ENCODE results near the gene RAET1G.
A peak's percentile ranks its signal among the peaks of the same experiment; 100 is the strongest.
"Not testable (repeated sequence)": the region's sequence is repeated elsewhere in the genome, so short reads cannot be mapped to it uniquely, and the experiment has no call there.

Gene RAET1G

DNA sequence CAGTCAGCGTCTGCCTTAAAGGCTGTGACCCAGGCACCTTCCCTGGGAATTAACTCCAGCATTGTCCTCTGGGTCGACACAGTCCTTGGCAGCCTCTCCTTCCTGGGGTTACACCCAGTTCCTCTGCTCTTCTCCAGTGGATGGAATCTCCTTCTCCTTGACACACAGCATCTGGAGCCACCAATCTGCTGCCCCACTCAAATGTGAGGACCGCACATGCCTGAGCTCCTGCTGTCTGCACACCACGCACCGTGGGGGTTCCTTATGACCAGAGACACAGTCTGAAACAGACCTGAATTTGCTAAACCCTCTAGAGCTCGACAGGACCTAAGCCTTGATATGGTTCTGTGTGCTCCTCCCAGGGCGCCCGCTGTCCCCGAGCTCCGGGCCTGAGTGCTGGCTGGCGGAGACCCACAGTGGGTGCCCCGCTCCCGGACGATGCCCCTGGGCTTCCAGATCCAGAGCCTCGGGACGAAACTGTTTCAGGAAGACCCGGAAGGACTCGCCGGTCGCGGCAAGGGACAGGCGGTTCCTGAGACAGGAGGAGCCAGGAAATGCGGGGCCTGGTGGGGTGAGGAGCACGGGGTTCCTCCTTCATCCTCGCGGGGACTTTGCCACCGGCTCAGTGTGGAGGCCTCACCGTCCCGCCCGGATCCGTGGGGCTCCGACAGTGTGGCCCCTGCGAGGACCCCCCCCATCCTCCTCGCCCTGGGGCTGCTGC lies 2.5 kb upstream of the RAET1G start:
- no peak overlapping the region for H3K27ac Mint-ChIP-seq
- TF ChIP-seq, protein P1, sequence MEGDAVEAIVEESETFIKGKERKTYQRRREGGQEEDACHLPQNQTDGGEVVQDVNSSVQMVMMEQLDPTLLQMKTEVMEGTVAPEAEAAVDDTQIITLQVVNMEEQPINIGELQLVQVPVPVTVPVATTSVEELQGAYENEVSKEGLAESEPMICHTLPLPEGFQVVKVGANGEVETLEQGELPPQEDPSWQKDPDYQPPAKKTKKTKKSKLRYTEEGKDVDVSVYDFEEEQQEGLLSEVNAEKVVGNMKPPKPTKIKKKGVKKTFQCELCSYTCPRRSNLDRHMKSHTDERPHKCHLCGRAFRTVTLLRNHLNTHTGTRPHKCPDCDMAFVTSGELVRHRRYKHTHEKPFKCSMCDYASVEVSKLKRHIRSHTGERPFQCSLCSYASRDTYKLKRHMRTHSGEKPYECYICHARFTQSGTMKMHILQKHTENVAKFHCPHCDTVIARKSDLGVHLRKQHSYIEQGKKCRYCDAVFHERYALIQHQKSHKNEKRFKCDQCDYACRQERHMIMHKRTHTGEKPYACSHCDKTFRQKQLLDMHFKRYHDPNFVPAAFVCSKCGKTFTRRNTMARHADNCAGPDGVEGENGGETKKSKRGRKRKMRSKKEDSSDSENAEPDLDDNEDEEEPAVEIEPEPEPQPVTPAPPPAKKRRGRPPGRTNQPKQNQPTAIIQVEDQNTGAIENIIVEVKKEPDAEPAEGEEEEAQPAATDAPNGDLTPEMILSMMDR (IDR thresholded peaks at IDR 0.05), result no peak
- peak overlapping the region; percentile 73 for H3K4me3 Mint-ChIP-seq
- H3K36me3 Mint-ChIP-seq (ENCODE audit: low read depth), result no peaks in the 10 kb centered on the region
- peaks cover 35% of the 10 kb centered on the region for H3K9me3 Mint-ChIP-seq
- H3K27me3 Mint-ChIP-seq (ENCODE audit: low read depth, poor library complexity), result peaks cover 97% of the 10 kb centered on the region
- H3K4me1 Mint-ChIP-seq, result peaks cover 16% of the 10 kb centered on the region
- DNase-seq, result peak; percentile 23

DNA sequence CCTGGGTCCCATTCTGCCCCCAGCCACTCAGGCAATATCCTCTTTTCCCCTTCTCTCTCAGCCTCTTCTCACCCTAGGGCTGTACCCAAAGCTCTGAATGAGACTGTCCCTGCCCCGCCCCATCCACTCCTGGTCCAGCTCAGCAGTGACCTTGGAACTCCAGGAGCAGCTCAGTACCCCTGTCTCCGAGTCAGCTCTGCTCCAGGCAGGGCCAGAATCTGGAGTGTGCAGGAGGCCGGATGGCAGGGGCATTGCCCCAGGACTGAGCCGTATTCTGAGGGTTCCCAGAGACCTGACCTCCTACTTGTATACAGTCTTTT lies 2.0 kb upstream of the RAET1G start:
- TF ChIP-seq, protein P1 (IDR thresholded peaks at IDR 0.05), result no peak
- no peak overlapping the region for H3K4me3 Mint-ChIP-seq
- no peak overlapping the region for H3K27ac Mint-ChIP-seq
- H3K36me3 Mint-ChIP-seq (ENCODE audit: low read depth), result no peaks in the 10 kb centered on the region
- H3K27me3 Mint-ChIP-seq (ENCODE audit: low read depth, poor library complexity), result peaks cover 97% of the 10 kb centered on the region
- peaks cover 30% of the 10 kb centered on the region for H3K9me3 Mint-ChIP-seq
- H3K4me1 Mint-ChIP-seq, result peaks cover 16% of the 10 kb centered on the region
- DNase-seq, result no peak

DNA sequence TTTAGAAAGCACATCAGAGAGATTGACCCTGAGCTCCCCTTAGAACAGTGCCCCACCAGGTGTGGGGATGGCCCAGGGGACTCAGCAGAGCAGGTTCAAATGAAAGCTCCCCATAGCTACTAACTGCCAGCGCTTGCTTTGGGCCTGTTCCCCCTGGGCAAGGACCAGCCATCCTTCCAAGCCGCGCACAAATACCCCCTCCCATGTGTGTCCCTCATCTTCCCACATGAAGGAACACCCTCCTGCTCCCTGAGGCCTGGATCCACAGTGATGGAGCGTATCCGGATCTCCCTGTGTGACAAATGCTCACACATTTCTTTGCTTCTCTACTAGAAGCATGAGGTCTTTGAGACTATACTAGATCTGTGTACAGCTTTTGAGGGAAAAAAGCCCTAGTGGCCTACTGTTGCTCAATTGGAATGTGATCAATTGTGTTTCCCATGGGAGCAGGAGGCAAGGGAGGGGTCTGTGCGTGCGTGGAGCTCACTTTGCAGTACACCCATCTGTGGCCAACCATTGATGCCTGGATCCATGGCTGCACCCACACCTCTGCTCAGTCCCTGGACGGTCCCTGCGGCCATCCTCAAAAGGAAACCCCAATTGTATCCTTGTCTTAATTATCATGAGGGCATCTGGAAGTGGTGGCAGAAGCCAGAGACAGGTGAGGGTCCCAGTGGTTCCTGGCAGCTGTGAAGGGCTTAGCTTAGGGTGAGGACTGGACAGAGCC lies 1.4 kb upstream of the RAET1G start:
- Mint-ChIP-seq H3K4me3 (no peak overlapping the region), H3K27ac (no peak overlapping the region), H3K36me3 (ENCODE audit: low read depth) (no peaks in the 10 kb centered on the region), H3K9me3 (peaks cover 30% of the 10 kb centered on the region), H3K4me1 (peaks cover 16% of the 10 kb centered on the region), H3K27me3 (ENCODE audit: low read depth, poor library complexity) (peaks cover 97% of the 10 kb centered on the region)
- TF ChIP-seq, protein P1 (IDR thresholded peaks at IDR 0.05), result no peak
- no peak for DNase-seq

DNA sequence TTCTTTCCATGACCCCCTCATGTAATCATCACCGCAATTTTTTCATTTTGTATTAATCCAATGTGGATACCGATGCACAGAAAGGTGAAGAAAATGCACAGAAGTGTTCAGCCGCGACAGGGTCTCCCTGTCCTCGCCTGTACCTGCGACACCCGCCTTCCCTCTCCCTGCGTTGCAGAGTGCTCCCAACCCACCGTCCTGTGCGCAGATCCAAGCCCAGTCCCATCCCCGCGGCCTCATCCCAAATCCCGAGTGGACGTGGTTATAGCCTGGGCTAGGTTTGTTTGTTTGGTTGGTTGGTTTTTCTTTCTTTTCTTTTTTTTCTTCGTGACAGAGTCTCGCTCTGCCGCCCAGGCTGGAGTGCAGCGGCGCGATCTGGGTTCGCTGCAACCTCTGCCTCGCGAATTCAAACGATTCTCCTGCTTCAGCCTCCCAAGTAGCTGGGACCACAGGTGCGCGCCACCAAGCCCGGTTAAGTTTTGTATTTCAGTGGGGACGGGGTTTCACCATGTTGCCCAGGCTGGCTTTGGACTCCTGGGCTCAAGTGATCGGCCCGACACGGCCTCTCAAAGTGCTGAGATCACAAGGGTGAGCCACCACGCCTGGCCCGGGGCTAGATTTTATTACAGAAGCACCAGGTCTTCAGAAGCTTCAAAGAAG lies 536 bp upstream of the RAET1G start:
- H3K27me3 Mint-ChIP-seq (ENCODE audit: low read depth, poor library complexity), result peaks cover 97% of the 10 kb centered on the region

DNA sequence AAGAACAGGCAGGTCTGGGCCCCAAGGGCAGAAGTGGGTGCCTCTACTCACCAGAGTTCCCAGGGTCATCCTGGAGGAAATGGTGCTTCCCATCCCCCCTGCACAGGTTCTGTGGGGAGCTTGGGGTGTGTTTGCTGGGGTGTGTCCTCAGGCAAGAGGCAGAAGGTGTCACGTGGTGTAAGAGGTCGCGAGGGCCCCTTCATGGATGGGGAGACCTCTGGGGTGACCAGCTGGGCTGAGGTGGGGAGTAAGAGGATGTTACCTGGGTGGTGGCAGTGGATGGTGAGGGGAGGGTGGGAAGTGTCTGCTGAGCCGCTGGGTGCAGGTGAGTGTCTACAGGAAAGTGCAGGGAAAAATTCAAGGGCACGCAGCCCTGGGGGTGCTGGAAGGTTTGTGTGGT lies 830 bp downstream of the RAET1G start:
- not testable (repeated sequence) for H3K36me3 Mint-ChIP-seq (ENCODE audit: low read depth); DNase-seq; H3K27ac Mint-ChIP-seq
- Mint-ChIP-seq H3K27me3 (ENCODE audit: low read depth, poor library complexity) (peaks cover 98% of the 10 kb centered on the region), H3K9me3 (peaks cover 19% of the 10 kb centered on the region), H3K4me3 (peak overlapping the region; percentile 76), H3K4me1 (peaks cover 16% of the 10 kb centered on the region)

More for the DNA sequence above, 536 bp upstream of the RAET1G start:
- Mint-ChIP-seq H3K27ac (no peak overlapping the region), H3K4me3 (peak overlapping the region; percentile 76), H3K4me1 (peaks cover 16% of the 10 kb centered on the region), H3K9me3 (peaks cover 26% of the 10 kb centered on the region), H3K36me3 (ENCODE audit: low read depth) (no peaks in the 10 kb centered on the region)
- peak; percentile 28 for DNase-seq
- TF ChIP-seq, protein P1 (IDR thresholded peaks at IDR 0.05), result no peak

DNA sequence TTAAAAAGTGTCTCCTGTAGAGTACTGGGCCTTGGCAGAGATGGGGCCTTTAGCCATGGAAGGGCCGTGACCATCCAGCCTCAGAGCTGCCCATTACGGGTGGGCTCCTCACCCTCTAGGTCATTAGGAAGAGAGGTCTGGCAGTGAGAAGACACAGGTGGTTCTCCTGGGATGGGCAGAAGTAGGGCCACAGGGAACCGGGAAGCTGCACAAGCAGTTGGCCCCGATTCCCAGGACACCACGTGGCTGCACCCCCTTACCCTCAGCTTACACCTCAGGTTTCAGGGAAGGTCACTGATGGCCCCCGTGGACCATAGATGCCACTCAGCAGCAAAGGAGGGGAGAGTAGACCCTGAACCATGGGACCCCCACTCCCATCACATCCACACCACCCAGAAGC lies 1.6 kb downstream of the RAET1G start:
- peaks cover 100% of the 10 kb centered on the region for H3K27me3 Mint-ChIP-seq (ENCODE audit: low read depth, poor library complexity)
- H3K4me1 Mint-ChIP-seq, result peaks cover 16% of the 10 kb centered on the region
- H3K36me3 Mint-ChIP-seq (ENCODE audit: low read depth), result no peaks in the 10 kb centered on the region
- peaks cover 19% of the 10 kb centered on the region for H3K9me3 Mint-ChIP-seq
- H3K4me3 Mint-ChIP-seq, result no peak overlapping the region
- no peak for DNase-seq
- H3K27ac Mint-ChIP-seq, result no peak overlapping the region
- TF ChIP-seq, protein P1 (IDR thresholded peaks at IDR 0.05), result no peak

Data from nephron progenitor cell (in vitro differentiated cells).